Peyer's patch (tissue), 4 donors: ENCODE data around the gene TLCD3B.

Experiments used
- CTCF ChIP-seq, 6 experiments: fragments of 450-650 bp in 4 of 6; fragments of 200-600 bp in 2 of 6; sonication (generic) in 1 of 6; IDR thresholded peaks; one replicate each; pipeline ENCODE4 v1.5.1; 2017 to 2019; ENCODE audit warnings: antibody characterized with exemption in 6 of 6, mild to moderate bottlenecking in 3 of 6, moderate library complexity in 1 of 6
- POLR2A ChIP-seq, 2 donors: fragments of 450-650 bp; IDR thresholded peaks; one replicate each; pipeline ENCODE4 v1.5.1; 2017; ENCODE audit warnings: antibody characterized with exemption in 2 of 2, mild to moderate bottlenecking in 2 of 2, moderate library complexity in 2 of 2

GRCh38 chr16:30049871-30050270 lies 18.8 kb upstream of the TLCD3B start:
- TF ChIP-seq CTCF (IDR thresholded peaks at IDR 0.05) (no peak), POLR2A (IDR thresholded peaks at IDR 0.05) (no peak)
